ENCODE measurements around the gene NFASC. TPM values are rescaled to one million over a fixed set of nuclear protein-coding genes. Genes with fewer than 3 reads are reported as not detected.

NFASC gene
- total RNA-seq, 2 experiments from 2014 or later: not detected

GRCh38 chr1:205060746-205061145 is 190.1 kb downstream of the NFASC start:
- H3K4me1 Mint-ChIP-seq (ENCODE audit: low read depth): no peaks in the 10 kb centered on the region
- no peaks in the 10 kb centered on the region for H3K36me3 Mint-ChIP-seq (ENCODE audit: low read depth)
- no peaks in the 10 kb centered on the region for H3K36me3 ChIP-seq (ENCODE audit: insufficient read depth, low read length)
- no peak overlapping the region for H3K4me3 Mint-ChIP-seq
- no peak overlapping the region for H3K4me3 ChIP-seq (ENCODE audit: low read length)
- intact Hi-C loops (cut with DNase I, micrococcal nuclease): loop anchor here (1.0 to 5.0 kb wide), 5 partner anchors 71 to 493 kb away; no protein-coding TSS in a partner anchor
- H3K27me3 Mint-ChIP-seq: no peaks in the 10 kb centered on the region
- no peaks in the 10 kb centered on the region for H3K9me3 Mint-ChIP-seq
- H3K27me3 ChIP-seq (ENCODE audit: control insufficient read depth in 1 of 2, insufficient read depth in 2 of 2, low read length in 2 of 2): no peaks in the 10 kb centered on the region
- CTCF ChIA-PET: interaction anchor here (1.1 to 1.4 kb wide), 7 partner anchors 8 to 85 kb away, joined by 3 to 6 read pairs (median 3); no protein-coding TSS in a partner anchor
- DNase-seq (no peak), ATAC-seq (ENCODE audit: poor library complexity) (no peak)
- peaks cover 6% of the 10 kb centered on the region for H3K4me1 ChIP-seq (ENCODE audit: insufficient read depth, low read length)
- no peak for TF ChIP-seq CTCF (IDR thresholded peaks at IDR 0.05)
- no peaks in the 10 kb centered on the region for H3K9me3 ChIP-seq (ENCODE audit: control insufficient read depth in 1 of 2, insufficient read depth in 1 of 2, low read length in 2 of 2)
- no peak overlapping the region for H3K27ac ChIP-seq (ENCODE audit: low read depth in 1 of 2, low read length in 2 of 2)
- POLR2A ChIA-PET: no interaction called here
- H3K27ac Mint-ChIP-seq: no peak overlapping the region

- Histone ChIP-seq H3K27me3 (ENCODE audit: control insufficient read depth in 1 of 2, insufficient read depth in 2 of 2, low read length in 2 of 2) (no peaks in the 10 kb centered on the region), H3K4me1 (ENCODE audit: insufficient read depth, low read length) (peaks cover 6% of the 10 kb centered on the region), H3K36me3 (ENCODE audit: insufficient read depth, low read length) (no peaks in the 10 kb centered on the region), H3K4me3 (ENCODE audit: low read length) (no peak overlapping the region), H3K9me3 (ENCODE audit: control insufficient read depth in 1 of 2, insufficient read depth in 1 of 2, low read length in 2 of 2) (no peaks in the 10 kb centered on the region), H3K27ac (ENCODE audit: low read depth in 1 of 2, low read length in 2 of 2) (no peak overlapping the region)
- Mint-ChIP-seq H3K9me3 (no peaks in the 10 kb centered on the region), H3K27ac (no peak overlapping the region), H3K4me1 (ENCODE audit: low read depth) (no peaks in the 10 kb centered on the region), H3K36me3 (ENCODE audit: low read depth) (no peaks in the 10 kb centered on the region), H3K27me3 (no peaks in the 10 kb centered on the region), H3K4me3 (no peak overlapping the region)
- ATAC-seq (ENCODE audit: poor library complexity): no peak
- DNase-seq: peak in 1 of 14 experiments; percentile 21
- CTCF ChIA-PET: interaction anchor here (0.7 to 1.4 kb wide), 11 partner anchors 8 to 86 kb away, joined by 3 to 13 read pairs (median 4); no protein-coding TSS in a partner anchor
- no peak for TF ChIP-seq CTCF (IDR thresholded peaks at IDR 0.05)
- POLR2A ChIA-PET: no interaction called here
- intact Hi-C loops (cut with DNase I, micrococcal nuclease): loop anchor here (1.0 to 5.0 kb wide), 5 partner anchors 72 to 494 kb away; no protein-coding TSS in a partner anchor
These were observed 190.6 kb downstream of the NFASC start for GRCh38 chr1:205061227-205061626.

- ChIA-PET CTCF (interaction anchor here (0.6 to 1.4 kb wide), 12 partner anchors 8 to 494 kb away, joined by 3 to 13 read pairs (median 4); no protein-coding TSS in a partner anchor), POLR2A (no interaction called here)
- Histone ChIP-seq H3K4me3 (ENCODE audit: low read length) (no peak overlapping the region), H3K36me3 (ENCODE audit: insufficient read depth, low read length) (no peaks in the 10 kb centered on the region), H3K27ac (ENCODE audit: low read depth in 1 of 2, low read length in 2 of 2) (no peak overlapping the region), H3K9me3 (ENCODE audit: control insufficient read depth in 1 of 2, insufficient read depth in 1 of 2, low read length in 2 of 2) (no peaks in the 10 kb centered on the region), H3K4me1 (ENCODE audit: insufficient read depth, low read length) (peaks cover 6% of the 10 kb centered on the region), H3K27me3 (ENCODE audit: control insufficient read depth in 1 of 2, insufficient read depth in 2 of 2, low read length in 2 of 2) (no peaks in the 10 kb centered on the region)
- peak; percentile 78 for TF ChIP-seq CTCF (IDR thresholded peaks at IDR 0.05)
- ATAC-seq (ENCODE audit: poor library complexity): peak; percentile 92
- H3K36me3 Mint-ChIP-seq (ENCODE audit: low read depth): no peaks in the 10 kb centered on the region
- H3K27ac Mint-ChIP-seq: no peak overlapping the region
- H3K27me3 Mint-ChIP-seq: no peaks in the 10 kb centered on the region
- no peak overlapping the region for H3K4me3 Mint-ChIP-seq
- DNase-seq: peak; percentile 55 to 82 (median 70)
- H3K9me3 Mint-ChIP-seq: no peaks in the 10 kb centered on the region
- no peaks in the 10 kb centered on the region for H3K4me1 Mint-ChIP-seq (ENCODE audit: low read depth)
- intact Hi-C loops (cut with DNase I, micrococcal nuclease): loop anchor here (1.0 to 5.0 kb wide), 5 partner anchors 72 to 494 kb away; no protein-coding TSS in a partner anchor
These were observed 191.0 kb downstream of the NFASC start for GRCh38 chr1:205061665-205062069.
